Glutamatergic neuron (in vitro differentiated cells): ENCODE data around the gene SCYGR2. TPM values are rescaled to one million over a fixed set of nuclear protein-coding genes. Genes with fewer than 3 reads are reported as not detected.

Source experiments
- DNase-seq: peaks from one replicate; pipeline ENCODE4 v3.0.0; 2022
- H3K27ac Mint-ChIP-seq: one replicate; pipeline ENCODE4 v1.8.0; 2020; ENCODE audit warnings: mild to moderate bottlenecking, mixed read lengths, inconsistent platforms; ENCODE audit not compliant: unreplicated experiment
- H3K27me3 Mint-ChIP-seq: one replicate; pipeline ENCODE4 v1.8.0; 2020; ENCODE audit warnings: mild to moderate bottlenecking, moderate library complexity, mixed read lengths, inconsistent platforms; ENCODE audit not compliant: unreplicated experiment
- H3K36me3 Mint-ChIP-seq: one replicate; pipeline ENCODE4 v1.8.0; 2020; ENCODE audit warnings: mild to moderate bottlenecking, mixed read lengths, inconsistent platforms; ENCODE audit not compliant: unreplicated experiment
- H3K4me1 Mint-ChIP-seq: one replicate; pipeline ENCODE4 v1.8.0; 2020; ENCODE audit warnings: mild to moderate bottlenecking, low read depth, mixed read lengths, inconsistent platforms; ENCODE audit not compliant: unreplicated experiment
- H3K4me3 Mint-ChIP-seq: one replicate; pipeline ENCODE4 v1.8.0; 2020; ENCODE audit warnings: mild to moderate bottlenecking, mixed read lengths, inconsistent platforms; ENCODE audit not compliant: unreplicated experiment
- H3K9me3 Mint-ChIP-seq: one replicate; pipeline ENCODE4 v1.8.0; 2020; ENCODE audit warnings: mild to moderate bottlenecking, moderate library complexity, mixed read lengths, inconsistent platforms; ENCODE audit not compliant: unreplicated experiment
- total RNA-seq: library from RNA; stranded (reverse); fragmentation: NEBNext Ultra II Directional; extraction: Animal tissue kit (Norgen Biotek cat#: 25700); gene quantifications from one replicate; pipeline ENCODE4 v1.2.1, GENCODE V29; 2021; ENCODE audit not compliant: unreplicated experiment
- TF ChIP-seq, protein P1 (sequence below): fragments of 200-600 bp; sonication (generic); IDR thresholded peaks from one replicate; pipeline ENCODE4 v1.5.0; 2021; ENCODE audit not compliant: partially characterized antibody, unreplicated experiment

Gene SCYGR2
- total RNA-seq, 1 donor from 2014 or later, result not detected

DNA sequence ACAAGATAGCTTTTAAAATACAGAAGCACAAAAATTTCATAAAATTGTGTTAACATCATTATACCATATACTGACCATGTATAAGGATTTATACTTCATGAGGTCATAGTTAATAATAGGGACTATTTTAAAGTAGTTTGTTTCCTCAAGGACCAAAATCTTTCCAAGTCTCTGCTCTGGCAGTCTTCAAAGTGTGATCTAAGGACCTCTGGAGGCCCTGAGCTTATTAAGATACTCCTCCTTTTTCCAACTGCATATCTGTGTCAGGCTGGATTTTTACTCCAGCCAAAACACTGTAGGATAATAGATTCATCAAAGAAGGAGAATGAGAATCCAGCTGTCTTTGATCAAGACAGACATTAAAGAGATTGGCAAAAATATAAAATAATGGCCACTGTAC lies 1.7 kb upstream of the SCYGR2 start:
- H3K4me1 Mint-ChIP-seq, result peaks cover 13% of the 10 kb centered on the region
- TF ChIP-seq, protein P1, sequence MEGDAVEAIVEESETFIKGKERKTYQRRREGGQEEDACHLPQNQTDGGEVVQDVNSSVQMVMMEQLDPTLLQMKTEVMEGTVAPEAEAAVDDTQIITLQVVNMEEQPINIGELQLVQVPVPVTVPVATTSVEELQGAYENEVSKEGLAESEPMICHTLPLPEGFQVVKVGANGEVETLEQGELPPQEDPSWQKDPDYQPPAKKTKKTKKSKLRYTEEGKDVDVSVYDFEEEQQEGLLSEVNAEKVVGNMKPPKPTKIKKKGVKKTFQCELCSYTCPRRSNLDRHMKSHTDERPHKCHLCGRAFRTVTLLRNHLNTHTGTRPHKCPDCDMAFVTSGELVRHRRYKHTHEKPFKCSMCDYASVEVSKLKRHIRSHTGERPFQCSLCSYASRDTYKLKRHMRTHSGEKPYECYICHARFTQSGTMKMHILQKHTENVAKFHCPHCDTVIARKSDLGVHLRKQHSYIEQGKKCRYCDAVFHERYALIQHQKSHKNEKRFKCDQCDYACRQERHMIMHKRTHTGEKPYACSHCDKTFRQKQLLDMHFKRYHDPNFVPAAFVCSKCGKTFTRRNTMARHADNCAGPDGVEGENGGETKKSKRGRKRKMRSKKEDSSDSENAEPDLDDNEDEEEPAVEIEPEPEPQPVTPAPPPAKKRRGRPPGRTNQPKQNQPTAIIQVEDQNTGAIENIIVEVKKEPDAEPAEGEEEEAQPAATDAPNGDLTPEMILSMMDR, result no peak
- H3K27ac Mint-ChIP-seq, result no peak overlapping the region
- no peak overlapping the region for H3K4me3 Mint-ChIP-seq
- peaks cover 2% of the 10 kb centered on the region for H3K27me3 Mint-ChIP-seq
- no peak for DNase-seq
- H3K9me3 Mint-ChIP-seq, result peaks cover 4% of the 10 kb centered on the region
- H3K36me3 Mint-ChIP-seq, result no peaks in the 10 kb centered on the region

DNA sequence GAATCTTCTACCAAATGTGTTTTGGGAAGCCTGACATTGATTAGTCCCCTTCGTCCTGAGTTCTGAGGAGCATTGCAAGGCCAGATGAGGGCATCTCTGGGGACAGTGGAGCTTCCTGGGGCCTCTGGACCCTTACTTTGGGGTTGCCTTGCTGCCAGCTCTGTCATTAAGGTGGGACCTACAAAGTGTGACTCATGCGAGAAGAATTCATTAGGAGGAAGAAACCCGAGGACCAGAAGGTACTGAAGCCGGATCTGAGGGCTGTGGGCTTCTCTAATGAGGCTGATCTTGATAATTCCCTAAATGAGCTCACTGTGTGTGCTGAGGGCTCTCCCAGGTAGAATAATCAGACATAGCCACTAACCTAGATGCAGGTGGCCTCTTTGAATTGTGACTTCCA lies 695 bp upstream of the SCYGR2 start:
- Mint-ChIP-seq H3K9me3 (peaks cover 4% of the 10 kb centered on the region), H3K27ac (no peak overlapping the region), H3K4me1 (peaks cover 13% of the 10 kb centered on the region), H3K27me3 (peaks cover 2% of the 10 kb centered on the region), H3K4me3 (no peak overlapping the region), H3K36me3 (no peaks in the 10 kb centered on the region)
- TF ChIP-seq, protein P1, result no peak
- DNase-seq, result no peak

DNA sequence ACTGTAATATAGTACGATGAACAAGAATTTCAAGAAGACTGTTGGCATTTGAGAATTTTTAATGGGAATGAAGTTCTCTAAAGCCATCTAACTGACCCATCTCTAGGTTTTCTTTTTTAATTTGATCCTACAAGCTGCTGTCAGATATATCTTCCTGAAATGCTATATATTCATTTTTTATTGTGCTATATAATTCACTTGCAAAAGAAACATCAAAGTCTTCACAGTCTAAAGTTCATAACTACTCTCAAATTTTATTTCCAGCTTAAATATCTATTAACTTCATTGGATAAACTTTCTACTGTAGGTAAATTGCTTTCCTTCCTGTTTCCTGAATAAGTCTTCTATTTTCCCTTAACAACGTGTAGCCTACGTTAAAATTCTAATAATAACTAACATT lies 3.7 kb downstream of the SCYGR2 start:
- TF ChIP-seq, protein P1, result no peak
- peaks cover 2% of the 10 kb centered on the region for H3K9me3 Mint-ChIP-seq

DNA sequence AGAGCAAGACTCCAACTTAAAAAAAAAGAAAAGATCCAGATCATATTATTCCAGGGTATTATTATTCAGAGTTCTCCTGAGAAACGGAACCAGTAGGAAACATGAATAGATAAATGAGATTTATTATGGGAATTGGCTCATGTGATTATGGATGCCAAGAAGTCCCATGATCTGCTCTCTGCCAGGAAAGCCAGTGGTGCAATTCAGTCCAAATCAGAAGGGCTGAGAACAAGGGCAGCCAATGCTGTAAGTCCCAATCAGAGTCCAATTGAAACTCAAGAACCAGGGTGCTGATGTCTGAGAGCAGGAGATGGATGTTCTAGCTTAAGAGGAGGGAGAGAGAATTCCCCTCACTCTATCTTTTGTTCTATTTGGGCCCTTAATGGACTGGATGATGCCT lies 7.8 kb downstream of the SCYGR2 start:
- Mint-ChIP-seq H3K27me3 (no peaks in the 10 kb centered on the region), H3K4me1 (peaks cover 2% of the 10 kb centered on the region), H3K36me3 (no peaks in the 10 kb centered on the region), H3K4me3 (no peak overlapping the region), H3K27ac (no peak overlapping the region), H3K9me3 (no peaks in the 10 kb centered on the region)
- DNase-seq, result no peak
- TF ChIP-seq, protein P1, result no peak

More for the DNA sequence above, 3.7 kb downstream of the SCYGR2 start:
- H3K27ac Mint-ChIP-seq, result no peak overlapping the region
- H3K27me3 Mint-ChIP-seq, result peaks cover 2% of the 10 kb centered on the region
- no peaks in the 10 kb centered on the region for H3K36me3 Mint-ChIP-seq
- no peak overlapping the region for H3K4me3 Mint-ChIP-seq
- DNase-seq, result no peak
- peaks cover 3% of the 10 kb centered on the region for H3K4me1 Mint-ChIP-seq

DNA sequence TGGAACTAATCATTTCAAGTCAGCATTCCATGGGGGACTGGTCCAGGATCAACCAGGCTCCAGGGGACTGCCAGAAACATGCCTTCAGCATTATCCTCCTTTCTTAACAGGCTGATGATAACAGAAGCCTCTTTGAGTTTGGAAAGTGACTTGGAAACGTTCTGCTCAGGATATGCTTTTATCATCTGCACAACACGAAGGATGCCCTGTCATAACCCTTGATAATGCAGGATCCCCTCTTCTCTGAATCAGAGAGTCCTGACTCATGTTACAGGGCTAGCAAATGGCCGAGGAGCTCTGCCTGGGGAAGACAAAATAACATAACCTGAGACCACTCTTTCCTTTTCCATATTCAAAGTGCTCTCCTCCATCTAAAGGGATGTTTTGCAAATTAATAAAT lies 9.2 kb downstream of the SCYGR2 start:
- no peak overlapping the region for H3K4me3 Mint-ChIP-seq
- H3K27ac Mint-ChIP-seq, result no peak overlapping the region
- no peaks in the 10 kb centered on the region for H3K36me3 Mint-ChIP-seq
- no peak for DNase-seq
- no peaks in the 10 kb centered on the region for H3K9me3 Mint-ChIP-seq
- no peaks in the 10 kb centered on the region for H3K27me3 Mint-ChIP-seq
- TF ChIP-seq, protein P1, result no peak
- peaks cover 2% of the 10 kb centered on the region for H3K4me1 Mint-ChIP-seq
